Hepatocyte (in vitro differentiated cells): Measurements from ENCODE around the gene FRRS1L.

Source experiments
- CTCF ChIP-seq: fragments of 200-600 bp; sonication (generic); IDR thresholded peaks from 2 replicates; pipeline ENCODE4 v1.5.1; 2016; ENCODE audit warnings: antibody characterized with exemption, mild to moderate bottlenecking; ENCODE audit not compliant: poor library complexity
- EZH2 ChIP-seq: fragments of 200-600 bp; sonication (generic); IDR thresholded peaks from 2 replicates; pipeline ENCODE4 v1.6.1; 2016; ENCODE audit warnings: antibody characterized with exemption, mild to moderate bottlenecking, borderline replicate concordance

- TF ChIP-seq CTCF (no peak), EZH2 (no peak)
Measured at GRCh38 chr9:109113892-109114609, 53.0 kb downstream of the FRRS1L start.
